ENCODE measurements around the gene GRAMD4.
"Not testable (repeated sequence)": the region's sequence is repeated elsewhere in the genome, so short reads cannot be mapped to it uniquely, and the experiment has no call there.

The GRAMD4 gene

DNA sequence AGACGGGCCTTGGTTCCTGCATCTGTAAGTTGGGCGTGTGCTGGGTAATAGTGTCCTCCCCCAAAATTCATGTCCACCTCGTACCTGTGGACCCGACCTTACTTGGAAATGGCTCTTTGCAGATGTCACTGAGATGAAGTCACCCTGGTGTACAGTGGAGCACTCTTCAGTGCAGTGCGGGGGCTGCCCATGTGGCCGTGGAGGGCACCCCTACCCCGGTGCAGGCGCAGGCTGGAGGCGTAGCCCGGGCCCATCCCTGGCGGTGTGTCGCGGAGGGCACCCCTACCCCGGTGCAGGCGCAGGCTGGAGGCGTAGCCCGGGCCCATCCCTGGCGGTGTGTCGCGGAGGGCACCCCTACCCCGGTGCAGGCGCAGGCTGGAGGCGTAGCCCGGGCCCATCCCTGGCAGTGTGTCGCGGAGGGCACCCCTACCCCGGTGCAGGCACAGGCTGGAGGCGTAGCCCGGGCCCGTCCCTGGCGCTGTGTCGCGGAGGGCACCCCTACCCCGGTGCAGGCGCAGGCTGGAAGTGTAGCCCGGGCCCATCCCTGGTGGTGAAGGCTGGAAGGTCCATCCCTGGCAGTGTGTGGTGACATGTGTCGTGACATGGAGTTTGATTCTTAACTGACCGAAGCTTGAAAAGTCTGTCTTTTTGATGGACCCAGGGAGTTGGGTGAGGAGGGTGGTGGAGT lies 1.2 kb downstream of the GRAMD4 start:
- DNase-seq: not testable (repeated sequence)

DNA sequence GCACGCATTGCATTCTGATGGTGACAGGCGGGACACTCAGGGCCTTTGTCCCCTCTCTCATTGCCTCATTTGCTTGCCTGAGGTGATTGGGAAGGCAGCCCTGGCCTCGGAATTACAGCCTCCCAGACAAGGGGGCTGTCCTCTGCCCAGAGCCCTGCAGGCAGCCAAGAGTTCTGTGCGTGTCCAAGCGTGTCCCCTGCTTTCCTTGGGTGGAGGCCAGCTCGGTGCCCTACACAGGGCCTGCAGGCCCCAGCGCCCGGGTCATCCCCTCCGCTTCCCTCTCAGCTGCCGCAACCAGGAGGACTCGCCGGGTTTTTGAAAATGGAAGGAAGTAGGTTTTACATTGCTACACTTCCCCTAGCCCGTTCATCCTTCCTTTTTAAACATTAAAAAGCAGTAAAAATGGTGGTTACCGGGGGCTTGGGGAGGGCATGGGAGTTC lies 1.9 kb downstream of the GRAMD4 start:
- no peak for DNase-seq

DNA sequence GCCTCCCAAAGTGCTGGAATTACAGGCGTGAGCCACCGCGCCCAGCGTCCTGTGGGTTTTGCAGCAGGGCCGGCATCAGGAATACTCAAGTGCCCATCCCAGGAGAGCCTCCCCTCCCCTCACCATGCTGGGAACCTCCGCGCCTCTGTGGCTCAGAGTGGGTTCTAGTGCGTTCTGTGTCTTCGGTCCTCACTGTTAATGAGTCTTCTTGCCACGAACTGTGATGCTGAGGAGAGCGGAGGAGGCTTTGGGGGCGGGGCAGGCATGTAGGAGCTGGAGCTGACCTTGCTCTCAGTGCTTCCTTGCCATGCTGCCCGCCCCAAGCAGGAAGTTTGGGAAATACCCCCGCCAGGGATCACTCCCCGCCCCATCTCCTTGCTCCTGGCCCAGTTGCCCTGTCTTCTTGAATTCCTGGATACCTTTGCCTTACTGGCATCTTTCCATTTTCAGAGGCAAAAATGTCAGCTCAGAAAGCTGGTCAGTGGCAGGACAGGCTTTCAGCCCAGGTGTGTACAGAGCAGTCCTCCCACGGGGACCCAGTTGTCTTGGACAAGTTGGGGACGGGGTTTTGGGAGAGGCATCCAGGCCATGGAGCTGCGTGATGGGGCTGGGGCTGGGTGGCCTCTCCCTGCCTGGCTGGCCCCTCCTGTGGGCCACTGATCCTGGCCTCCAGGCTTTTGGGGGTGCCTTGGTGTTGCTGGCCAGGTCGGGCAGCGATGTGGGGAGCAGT lies 5.1 kb downstream of the GRAMD4 start:
- DNase-seq: no peak

DNA sequence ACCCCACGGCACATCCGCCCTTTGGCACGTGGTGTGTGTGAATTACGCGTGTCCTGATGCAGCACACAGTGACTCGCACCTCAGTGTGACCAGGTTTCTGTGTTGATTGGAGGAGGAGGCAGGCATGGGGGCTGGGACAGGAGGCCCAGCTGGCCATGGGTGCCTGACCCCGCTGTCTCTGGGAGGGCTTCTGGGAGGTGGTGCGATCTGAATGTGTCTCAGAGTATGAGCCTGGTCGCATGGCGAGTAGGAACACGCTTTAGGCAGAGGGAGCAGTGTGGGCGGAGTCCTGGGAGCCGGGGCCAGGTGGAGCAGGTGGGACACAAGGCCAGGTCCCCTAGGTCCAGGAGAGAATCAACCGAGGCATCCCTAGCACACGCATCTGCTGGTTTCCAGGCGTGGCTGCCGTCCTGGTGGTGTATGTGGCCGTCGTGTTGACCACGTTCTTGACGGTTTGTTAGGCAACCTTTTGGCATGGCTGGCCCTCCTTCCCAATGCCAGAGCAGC lies 5.7 kb downstream of the GRAMD4 start:
- no peak for DNase-seq

GRCh38 chr22:46626356-46626755 lies 6.2 kb downstream of the GRAMD4 start:
- DNase-seq: no peak

GRCh38 chr22:46626911-46627805 lies 7.0 kb downstream of the GRAMD4 start:
- no peak for DNase-seq

- DNase-seq: no peak
These were observed 7.8 kb downstream of the GRAMD4 start for GRCh38 chr22:46627806-46628482.

- no peak for DNase-seq
These were observed 8.6 kb downstream of the GRAMD4 start for GRCh38 chr22:46628756-46629155.

GRCh38 chr22:46629291-46629690 lies 9.1 kb downstream of the GRAMD4 start:
- no peak for DNase-seq

GRCh38 chr22:46631113-46631512 lies 10.9 kb downstream of the GRAMD4 start:
- no peak for DNase-seq

- no peak for DNase-seq
These were observed 12.6 kb downstream of the GRAMD4 start for GRCh38 chr22:46632646-46633249.

DNA sequence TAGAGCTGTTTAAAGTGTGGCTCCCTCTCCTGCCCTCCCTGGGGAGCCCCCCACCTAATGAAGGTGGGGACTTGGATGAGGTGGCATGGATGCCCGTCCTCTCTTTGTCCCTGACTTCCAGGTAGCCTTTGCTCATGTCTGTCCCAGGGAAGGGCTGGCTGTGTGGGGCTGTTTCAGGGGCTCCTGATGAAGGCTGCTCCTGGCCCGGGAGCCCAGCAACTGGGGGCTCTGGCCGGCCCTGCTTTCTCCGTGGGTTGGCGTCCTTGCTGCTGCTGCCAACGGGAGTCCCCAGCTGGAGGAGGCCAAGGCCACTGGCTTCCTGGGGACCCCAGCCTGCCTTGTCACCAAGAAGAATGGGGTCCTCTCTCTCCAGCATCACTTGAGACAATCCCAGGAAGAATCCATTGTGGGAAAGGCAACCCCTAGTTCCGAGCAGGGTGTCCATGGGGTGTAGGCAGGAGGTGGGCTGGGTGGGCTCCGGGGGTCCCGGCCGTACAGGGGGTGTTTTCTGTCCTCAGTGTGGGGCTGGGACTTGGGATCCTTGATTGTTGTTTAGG lies 13.2 kb downstream of the GRAMD4 start:
- DNase-seq: no peak

DNA sequence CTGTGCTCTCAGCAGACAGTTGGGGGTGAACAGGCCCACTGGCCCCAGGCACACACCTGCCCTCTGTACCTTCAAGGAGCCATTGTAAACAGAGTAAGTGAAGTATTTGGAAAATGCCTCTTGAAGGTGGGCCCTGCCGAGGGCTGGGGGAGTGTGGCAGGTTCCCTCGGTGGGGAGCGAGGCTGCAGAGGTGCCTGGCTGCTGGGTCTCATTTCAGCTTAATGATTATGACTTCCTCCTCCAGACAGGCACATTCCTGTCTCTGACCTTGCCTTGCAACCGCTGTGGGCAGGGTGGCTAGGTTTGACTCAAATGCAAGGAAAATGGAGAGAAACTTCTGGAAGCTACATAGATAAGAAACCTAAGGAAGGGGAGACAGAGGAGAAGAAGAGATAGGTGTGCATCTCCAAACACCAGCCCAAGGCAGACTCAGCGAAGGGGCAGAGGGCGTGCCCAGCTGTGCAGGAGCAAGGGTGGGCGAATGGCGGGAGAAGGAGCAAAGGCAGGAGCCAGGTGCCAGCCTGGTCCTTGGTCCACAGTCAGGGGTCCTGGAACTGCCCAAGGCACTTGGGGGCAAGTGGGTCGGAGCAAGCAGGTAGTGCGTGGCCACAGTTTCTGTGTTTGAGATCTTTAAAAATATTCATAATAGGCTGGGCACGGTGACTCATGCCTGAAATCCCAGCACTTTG lies 14.0 kb downstream of the GRAMD4 start:
- no peak for DNase-seq

DNA sequence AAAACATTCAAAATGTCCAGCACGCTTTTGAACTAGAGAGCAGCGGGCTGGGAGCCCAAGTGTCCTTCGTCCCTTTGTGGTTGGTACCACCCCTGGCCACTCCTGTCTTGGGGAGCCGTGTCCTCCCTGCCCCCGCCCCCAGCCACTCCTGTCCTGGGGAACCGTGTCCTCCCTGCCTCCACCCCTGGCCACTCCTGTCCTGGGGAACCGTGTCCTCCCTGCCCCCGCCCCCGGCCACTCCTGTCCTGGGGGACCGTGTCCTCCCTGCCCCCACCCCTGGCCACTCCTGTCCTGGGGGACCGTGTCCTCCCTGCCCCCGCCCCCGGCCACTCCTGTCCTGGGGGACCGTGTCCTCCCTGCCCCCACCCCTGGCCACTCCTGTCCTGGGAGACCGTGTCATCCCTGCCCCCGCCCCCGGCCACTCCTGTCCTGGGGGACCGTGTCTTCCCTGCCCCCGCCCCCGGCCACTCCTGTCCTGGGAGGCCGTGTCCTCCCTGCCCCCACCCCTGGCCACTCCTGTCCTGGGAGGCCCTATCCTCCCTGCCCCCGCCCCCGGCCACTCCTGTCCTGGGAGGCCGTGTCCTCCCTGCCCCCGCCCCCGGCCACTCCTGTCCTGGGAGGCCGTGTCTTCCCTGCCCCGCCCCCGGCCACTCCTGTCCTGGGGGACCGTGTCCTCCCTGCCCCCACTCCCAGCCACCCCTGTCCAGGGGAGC lies 14.9 kb downstream of the GRAMD4 start:
- not testable (repeated sequence) for DNase-seq

DNA sequence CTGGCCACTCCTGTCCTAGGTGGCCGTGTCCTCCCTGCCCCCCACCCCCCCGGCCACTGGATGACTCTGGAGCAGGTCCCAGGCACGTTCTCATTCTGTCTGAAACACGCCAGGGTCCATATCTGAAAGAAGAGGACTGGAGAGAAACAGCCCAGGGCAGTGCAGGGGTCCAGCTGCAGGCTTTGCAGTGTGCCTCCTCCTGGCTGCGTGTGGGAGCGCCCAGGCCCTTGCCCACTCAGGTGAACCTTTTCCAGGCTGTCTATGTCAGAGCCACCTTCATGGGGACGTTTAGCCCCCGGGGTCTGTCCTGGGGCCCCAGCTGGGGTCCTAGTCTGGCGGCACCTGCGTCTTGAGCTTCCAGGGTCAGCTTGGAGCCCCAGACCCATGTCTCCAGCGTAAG lies 15.6 kb downstream of the GRAMD4 start:
- DNase-seq: no peak

- no peak for DNase-seq
These were observed 16.2 kb downstream of the GRAMD4 start for GRCh38 chr22:46636221-46637002.

GRCh38 chr22:46637711-46638600 lies 17.8 kb downstream of the GRAMD4 start:
- no peak for DNase-seq

DNA sequence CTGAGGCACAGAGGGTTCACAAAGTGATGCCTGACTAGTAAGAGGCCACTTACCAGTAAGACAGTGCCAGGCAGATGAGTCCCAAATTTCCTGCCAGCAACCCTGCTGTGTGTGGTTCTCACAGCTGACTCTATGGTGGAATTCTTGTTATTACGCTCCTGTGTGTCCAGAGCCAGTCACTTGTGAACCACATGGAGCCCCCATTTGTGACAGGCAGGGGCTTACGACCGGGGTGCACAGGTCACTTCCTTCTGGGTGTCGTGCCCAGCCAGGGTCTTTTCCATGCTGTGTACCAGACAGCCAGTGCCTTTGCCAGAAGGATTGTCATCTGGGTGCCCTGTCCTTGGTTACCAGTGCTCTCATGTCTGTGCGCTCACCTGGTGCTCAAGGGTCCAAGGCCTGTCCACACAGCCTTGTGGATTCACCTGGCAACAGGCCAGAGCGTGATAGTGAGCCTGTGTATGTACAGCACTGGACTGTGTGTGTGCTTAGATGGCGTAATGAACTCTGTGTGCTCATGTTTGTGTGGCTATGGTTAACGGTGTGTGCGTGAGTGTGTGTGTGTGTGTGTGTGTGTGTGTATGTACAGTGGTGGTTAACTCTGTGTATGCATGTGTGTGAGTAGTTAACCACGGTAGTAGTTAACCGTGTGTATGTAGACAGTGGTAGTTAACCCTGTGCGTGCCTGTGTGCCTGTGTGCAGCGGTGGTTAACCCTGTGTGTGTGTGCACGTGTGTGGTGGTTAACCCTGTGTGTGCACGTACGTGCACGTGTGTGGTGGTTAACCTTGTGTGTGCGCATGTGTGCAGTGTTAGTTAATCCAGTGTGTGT lies 18.6 kb downstream of the GRAMD4 start:
- DNase-seq: no peak
